ENCODE measurements around the gene CHID1.

GRCh38 chr11:928786-929185, 18.2 kb upstream of the CHID1 start:
- TF ChIP-seq POLR2A (IDR thresholded peaks at IDR 0.05) (no peak), POLR2AphosphoS5 (IDR thresholded peaks at IDR 0.05; ENCODE audit: insufficient read depth in 1 of 2, low read depth in 1 of 2) (no peak)
- TF ChIP-seq, protein P1, sequence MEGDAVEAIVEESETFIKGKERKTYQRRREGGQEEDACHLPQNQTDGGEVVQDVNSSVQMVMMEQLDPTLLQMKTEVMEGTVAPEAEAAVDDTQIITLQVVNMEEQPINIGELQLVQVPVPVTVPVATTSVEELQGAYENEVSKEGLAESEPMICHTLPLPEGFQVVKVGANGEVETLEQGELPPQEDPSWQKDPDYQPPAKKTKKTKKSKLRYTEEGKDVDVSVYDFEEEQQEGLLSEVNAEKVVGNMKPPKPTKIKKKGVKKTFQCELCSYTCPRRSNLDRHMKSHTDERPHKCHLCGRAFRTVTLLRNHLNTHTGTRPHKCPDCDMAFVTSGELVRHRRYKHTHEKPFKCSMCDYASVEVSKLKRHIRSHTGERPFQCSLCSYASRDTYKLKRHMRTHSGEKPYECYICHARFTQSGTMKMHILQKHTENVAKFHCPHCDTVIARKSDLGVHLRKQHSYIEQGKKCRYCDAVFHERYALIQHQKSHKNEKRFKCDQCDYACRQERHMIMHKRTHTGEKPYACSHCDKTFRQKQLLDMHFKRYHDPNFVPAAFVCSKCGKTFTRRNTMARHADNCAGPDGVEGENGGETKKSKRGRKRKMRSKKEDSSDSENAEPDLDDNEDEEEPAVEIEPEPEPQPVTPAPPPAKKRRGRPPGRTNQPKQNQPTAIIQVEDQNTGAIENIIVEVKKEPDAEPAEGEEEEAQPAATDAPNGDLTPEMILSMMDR (IDR thresholded peaks at IDR 0.05), result no peak
